GM19193 (cell line): ENCODE measurements around the gene ERGIC1.

Source experiments
- POLR2A ChIP-seq: IDR thresholded peaks from 4 replicates; pipeline ENCODE4 v1.6.1; 2011; ENCODE audit not compliant: insufficient read depth, insufficient read length; ENCODE audit errors: extremely low read depth

ERGIC1 gene

DNA sequence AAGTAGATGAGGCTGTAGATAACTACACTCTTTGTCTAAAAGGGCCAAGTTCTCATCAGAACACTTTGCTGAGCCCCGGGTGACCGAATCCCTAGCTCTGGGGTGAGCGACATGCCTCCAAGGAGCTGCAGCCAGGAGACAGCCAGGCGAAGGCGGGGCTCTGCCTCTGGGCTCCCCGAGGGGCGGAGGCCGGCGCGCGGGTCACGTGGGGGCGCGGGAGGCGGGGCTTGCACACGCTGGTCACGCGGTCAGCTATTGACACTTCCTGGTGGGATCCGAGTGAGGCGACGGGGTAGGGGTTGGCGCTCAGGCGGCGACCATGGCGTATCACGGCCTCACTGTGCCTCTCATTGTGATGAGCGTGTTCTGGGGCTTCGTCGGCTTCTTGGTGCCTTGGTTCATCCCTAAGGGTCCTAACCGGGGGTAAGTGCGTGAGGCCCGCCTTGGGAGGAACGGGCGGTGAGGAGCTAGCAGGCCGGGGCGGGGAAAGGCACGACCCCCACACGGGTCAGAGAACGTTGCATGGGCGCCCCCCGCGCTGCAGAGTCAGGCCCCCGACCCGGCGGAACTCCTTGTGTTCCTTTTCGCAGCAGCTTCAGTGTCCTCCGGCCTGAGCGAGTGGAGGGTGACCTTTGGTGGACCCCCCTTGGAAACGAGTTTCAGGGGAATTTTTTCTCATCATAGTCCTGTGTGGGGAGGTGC is 149.6 kb downstream of the ERGIC1 start, which contains the start of gene ATP6V0E1:
ATP6V0E1 (plus strand) TSS at position 230 of the 702 bp plus-strand sequence; CDS start at position 320, 90 bp downstream.
- peak; percentile 91 for TF ChIP-seq POLR2A

DNA sequence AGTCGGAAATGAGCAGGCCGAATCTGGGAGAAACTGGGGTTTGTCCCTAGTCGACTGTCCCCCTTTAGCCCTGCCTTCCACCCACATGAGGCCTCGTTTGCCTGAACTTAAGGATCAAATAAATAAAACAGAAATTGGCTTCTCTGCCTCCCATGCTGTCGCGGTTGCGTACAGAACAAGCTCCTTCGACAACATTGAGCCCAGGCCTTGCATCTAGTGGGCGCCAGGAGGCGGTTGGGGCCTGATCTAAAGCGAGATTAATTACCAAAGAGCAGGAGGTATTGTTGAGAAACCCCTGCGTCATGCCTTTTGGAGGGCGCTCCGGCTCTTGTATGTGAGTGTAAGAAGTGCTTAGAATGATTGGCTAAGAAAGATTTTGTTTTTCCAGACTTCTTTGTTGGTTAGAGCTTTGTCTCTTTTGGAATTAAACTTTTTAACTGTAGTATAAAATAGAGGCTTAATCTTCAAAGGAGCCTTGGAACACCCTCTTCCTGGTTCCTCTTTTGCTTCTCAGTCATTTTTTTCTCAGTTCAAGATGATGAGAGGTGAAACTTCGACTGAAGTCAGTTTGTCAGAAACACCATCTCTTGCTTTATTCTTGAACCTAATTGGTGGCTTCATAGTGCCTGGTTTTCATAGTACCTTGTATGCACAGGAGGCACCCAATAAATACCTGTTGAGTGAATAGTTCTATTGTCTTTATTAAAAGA is 150.3 kb downstream of the ERGIC1 start:
- TF ChIP-seq POLR2A: no peak

DNA sequence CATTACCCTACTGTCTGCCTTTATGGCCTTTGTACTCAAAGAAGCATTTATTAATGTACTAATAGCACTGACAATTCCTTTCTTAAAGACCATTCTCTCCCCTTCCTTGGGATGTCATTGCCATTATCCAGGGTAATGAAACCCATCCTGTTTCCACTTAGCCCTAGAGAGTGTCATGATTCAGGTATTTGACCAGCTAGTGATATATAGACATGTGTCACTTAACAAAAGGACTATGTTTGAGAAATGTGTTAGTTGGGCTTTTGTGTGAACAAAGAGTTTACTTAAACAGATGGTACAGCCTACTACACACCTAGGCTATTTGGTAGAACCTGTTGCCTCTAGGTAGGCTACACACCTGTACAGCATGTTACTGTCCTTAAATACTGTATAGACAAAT is 151.5 kb downstream of the ERGIC1 start:
- TF ChIP-seq POLR2A: no peak

DNA sequence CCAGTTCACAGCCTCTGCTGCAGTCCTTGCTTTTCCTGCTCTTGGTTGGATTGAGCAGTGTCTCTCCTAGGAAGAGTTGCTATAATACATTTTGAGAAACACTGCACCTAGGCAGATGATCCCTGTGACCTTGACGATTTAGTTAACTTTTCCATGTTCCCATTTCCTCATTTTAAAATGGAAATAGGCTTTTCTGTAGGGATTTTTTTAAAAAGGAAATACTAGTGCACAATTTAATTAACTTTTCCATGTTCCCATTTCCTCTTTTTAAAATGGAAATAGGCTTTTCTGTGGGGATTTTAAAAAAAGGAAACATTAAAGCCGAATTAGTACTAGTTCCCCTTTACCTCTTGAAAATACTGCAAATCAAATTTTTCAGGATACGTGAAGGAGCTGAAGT is 154.2 kb downstream of the ERGIC1 start:
- no peak for TF ChIP-seq POLR2A

DNA sequence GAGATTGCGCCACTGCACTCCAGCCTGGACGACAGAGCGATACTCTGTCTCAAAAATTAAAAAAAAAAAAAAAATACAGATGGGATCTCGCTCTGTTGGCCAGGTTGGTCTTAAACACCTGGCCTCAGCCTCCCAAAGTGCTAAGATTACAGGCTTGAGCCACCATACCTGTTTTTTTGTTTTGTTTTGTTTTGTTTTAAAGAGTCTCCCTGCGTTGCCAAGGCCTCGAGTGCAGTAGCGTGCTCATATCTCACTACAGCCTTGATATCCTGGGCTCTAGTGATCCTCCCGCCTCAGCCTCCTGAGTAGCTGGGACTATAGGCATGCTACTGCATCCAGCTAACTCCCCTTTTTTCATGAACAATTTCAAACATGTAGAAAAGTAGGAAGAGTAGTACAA is 156.7 kb downstream of the ERGIC1 start:
- TF ChIP-seq POLR2A: no peak

DNA sequence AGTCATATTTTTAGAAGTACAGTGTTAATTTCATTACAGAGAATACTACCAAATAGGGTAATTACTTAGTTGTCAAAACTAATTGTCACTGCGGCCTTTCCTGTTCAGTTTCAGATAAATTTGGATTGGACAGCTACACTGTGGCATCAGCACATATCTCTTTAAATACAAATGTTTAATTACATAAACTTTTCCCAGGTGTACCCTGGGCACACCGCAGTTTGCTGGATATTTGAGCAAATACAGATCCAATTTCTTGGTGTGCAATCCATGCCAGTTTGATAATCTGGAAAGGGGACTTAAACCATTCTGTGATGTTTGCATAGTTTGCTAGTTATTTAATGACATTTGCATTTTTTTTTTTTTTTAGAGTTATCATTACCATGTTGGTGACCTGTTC is 160.4 kb downstream of the ERGIC1 start:
- no peak for TF ChIP-seq POLR2A

DNA sequence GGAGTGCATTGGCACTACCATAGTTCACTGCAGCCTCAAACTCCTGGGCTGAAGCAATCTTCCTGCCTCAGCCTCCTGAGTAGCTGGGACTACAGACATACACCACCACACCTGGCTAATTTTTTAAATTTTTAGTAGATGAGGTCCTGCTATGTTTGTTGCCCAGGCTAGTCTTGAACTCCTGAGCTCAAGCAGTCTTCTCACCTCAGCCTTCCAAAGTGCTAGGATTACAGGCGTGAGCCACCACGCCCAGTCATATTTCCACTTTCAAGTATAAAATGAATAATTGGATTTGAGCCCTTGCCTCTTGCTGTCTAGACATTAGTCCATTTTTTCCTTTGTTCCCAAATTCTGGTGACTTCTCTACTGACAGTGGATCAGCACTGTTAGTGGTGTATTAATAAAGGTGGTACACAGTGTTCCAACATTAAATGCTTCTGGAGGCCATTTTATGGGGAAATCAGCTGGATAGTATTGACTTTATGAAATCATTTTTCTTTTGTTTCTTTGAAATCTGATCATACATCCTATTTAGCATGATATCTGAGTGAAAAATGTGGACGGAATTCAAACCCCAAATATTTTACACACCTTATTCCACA is 165.4 kb downstream of the ERGIC1 start:
- TF ChIP-seq POLR2A: no peak

DNA sequence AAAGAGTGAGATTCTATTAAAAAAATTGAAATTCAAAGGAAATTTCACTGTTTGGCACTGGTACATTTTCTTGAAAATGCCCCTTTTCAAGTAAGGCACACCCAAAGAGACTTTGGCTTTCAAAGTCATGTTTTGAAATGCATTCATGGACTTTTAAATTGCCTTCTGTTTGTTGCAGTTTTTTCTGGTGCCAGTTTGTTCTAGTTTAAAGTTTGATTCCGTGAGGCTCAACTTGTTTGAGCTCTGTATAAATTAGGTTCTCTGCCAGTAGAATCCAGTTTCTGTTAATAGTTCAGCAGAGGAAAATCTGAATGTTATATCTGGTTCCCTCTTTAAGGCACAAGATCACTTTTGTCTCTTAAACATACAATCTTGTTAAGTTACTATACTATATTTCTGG is 165.9 kb downstream of the ERGIC1 start:
- TF ChIP-seq POLR2A: no peak

DNA sequence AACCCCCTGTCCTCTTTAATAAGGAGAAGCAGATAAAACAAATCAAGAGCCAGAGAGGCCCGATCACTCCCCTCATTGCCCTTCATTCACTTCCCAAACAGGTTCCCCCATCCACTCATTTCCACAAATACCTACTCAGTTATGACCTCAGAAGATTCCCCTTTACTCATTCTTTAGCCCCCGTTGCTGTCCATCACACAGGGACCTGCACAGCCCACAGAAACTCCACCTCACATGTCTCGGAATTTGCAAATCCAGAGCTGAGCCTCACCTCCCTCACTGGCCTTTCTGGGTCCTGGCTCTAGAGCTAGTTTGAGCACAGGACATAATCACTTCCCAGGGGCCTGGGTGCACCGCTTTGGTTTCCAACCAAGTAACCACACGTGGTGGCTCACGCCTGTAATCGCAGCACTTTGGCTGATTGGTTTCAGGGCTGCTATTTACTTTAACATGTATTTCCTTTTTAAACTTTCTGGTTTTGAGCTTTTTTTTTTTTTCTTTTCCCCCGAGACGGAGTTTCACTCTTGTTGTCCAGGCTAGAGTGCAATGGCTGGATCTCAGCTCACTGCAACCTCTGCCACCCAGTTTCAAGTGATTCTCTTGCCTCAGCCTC is 167.3 kb downstream of the ERGIC1 start:
- TF ChIP-seq POLR2A: no peak
